Activated T-cell treated with anti-CD3 and anti-CD28 coated beads for 24 hours (primary cell): Measurements from ENCODE around the gene LSM2.
A peak's percentile ranks its signal among the peaks of the same experiment; 100 is the strongest.
"Not testable (repeated sequence)": the region's sequence is repeated elsewhere in the genome, so short reads cannot be mapped to it uniquely, and the experiment has no call there.

Source experiments
- DNase-seq: peaks from one replicate; pipeline ENCODE4 v3.0.0-alpha.2; 2020; ENCODE audit warnings: low read depth

Gene LSM2

DNA sequence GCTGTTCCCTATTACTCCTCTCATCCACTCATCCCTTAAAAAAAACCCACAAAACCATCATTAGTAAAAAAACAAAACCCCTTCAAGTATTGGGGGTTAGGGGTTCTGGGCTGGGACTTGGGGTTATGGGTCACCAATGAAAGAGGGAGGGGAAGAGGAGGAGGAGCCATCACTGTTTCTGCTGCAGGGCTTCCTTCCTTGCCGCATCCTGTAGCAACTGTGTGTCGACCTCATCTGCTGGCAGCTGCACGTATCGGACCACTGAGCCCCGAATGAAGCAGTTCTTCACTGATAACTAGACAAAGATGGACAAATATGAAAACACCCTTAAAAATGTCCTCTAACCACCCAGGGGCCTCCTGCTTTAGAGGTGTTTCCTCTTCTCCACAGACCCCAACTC lies 9.2 kb downstream of the LSM2 start:
- no peak for DNase-seq

DNA sequence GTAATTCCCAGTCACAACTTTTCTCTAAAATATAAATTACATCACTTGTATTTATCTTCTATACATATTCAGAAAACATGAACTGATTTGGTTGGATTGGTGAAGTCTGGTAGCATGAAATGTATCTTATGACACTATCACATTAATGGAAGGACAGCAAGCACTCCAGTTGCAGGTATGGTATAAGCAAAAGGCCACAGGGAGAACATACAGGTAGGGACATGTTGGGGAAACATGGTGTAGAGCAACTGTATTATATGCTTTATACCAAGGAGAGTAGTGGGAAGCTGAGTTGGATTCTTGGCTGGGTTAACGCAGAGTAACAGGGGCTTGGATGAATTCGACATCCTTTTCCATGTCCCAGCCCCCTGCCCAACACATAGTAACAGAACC lies 9.8 kb downstream of the LSM2 start:
- DNase-seq: no peak

DNA sequence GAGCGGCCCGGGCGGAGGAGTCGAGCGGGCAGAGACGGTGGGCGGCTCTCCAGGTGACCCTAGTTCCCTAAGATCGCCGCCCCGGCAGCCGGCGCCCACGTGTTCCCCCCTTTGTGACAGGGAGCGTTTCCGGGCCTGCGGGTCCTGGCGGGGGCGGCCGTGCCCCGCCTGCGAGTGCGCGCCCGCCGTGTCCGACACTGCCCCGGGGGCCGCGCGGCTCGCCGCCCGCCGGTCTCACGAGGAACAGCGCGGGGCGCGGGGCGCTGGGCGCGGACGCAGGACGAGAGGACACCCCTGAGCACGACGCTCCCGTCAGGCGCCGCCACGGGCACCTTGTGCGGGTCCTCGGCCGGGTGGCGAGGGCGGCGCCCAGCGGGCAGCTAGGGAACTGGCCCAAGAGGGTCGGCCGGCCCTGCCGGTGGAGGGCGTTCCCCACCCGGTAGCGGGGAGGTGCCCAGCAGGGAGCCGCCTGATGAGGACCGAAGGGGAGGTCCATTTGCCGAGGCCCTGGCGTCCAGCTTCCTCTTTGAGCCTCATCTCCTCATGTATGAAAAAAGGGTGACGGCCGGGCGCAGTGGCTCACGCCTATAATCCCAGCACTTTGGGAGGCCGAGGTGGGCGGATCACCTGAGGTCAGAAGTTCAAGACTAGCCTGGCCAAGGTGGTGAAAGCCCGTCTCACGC lies 11.0 kb downstream of the LSM2 start, which contains the start of gene VARS1:
VARS1 (minus strand) TSS at position 137 of the 683 bp plus-strand sequence. CDS start 535 bp downstream, outside the sequence.
- DNase-seq: peak; percentile 75

DNA sequence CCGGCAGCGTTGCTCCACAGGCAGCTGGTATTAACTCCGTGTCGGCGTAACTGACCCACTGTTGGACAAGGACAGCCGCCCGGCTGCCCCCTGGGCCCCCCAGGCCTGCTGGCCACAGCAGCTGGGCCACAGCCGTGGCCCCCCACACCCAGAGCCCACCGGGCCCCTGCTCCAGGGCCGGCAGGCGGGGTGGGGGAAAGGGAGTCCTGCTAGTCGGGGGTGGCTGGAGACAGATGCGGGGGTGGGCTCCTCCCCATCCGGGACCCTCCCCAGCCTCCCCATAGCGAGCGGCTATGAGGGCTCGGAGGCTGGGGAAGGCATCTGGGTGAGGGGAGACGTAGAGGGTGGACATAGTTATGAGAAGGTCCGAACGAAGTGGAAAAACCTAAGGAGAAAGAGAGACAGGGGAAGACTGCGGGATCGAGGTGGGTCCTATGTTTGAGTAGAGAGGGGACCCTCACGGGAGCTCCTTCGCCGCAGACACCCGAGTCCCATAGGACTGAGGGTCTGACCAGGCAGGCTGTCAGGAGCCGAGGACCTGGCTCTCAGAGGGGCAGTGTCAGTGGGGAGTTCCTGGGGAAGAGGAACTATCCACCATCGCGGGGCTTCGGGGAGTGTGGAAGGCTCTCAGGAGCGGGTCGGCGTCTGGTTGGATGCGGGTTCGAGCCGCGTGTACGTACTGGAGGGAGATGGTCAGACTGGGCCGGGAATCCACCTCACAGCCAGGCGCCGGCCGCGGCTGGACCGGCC lies 11.7 kb downstream of the LSM2 start:
- DNase-seq: no peak

DNA sequence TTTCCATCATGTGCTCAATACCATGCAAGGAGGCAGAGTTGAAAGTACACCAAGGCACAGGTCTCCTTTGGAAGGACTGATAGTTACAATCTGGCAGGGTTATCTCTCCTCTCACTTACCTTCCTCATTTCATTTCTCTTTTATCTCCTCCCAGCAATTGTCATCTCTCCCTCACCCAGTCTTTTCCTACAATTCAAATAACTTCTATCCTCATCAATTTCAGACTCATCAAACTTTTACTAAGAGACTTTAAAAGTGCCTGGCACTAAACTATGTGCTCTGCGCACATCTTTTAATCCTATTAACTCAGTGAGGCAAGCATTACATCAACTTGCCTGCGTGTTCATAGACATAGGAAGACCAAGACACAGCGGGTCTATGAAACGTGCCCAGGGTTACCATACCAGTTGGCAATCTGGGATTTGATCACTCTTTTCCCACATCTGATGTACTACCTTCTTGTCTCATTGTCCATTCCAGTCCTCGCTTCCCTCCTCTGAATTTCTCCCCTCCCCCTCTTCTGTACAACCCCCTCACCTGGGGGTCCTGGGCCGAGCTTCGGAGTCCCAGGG lies 12.4 kb downstream of the LSM2 start:
- DNase-seq: no peak

DNA sequence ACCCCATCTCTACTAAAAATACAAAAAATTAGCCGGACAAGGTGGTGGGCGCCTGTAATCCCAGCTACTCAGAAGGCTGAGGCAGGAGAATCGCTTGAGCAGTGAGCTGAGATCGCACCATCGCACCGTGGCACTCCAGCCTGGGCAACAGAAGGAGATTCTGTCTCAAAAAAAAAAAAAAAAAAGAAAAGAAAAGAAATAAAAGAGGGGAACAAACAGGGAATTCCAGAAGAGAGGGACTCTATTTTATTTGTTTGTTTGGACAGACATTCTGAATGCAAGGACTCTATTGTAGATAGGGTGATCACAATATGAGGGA lies 12.9 kb downstream of the LSM2 start:
- not testable (repeated sequence) for DNase-seq

DNA sequence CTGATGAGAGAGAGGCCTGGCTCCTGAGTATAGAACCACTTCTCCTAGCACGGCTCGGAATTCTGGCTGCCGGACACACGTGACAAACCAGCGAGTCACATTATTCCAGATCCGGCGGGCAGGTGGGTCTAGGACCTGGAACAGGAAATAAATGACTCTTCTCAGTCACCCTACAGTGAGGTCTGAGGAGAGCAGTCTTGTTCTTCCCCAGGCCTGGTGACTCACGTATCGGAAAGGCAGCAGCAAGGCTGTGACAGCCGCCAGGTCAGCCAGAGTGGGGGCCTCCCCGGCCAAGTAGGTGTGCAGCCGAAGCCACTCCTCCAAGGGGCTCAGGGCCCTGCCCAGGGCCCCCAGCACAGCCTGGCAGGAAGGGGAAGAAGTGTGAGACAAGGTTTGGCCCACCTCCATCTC lies 14.0 kb downstream of the LSM2 start:
- DNase-seq: no peak

DNA sequence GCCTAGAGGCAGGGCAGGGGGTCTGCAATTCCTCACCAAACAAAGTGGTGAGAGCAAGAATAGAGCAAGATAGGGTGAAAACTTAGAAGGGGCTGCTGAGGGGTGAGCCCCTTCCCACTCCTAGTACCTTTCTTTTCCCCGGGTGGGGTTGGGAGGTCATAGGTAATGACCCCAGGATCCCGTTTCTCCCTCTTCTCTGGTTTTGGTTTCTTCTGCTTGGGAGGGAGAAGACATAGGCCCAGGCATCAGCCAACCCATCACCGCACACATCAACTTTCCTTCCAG lies 14.7 kb downstream of the LSM2 start:
- DNase-seq: no peak

DNA sequence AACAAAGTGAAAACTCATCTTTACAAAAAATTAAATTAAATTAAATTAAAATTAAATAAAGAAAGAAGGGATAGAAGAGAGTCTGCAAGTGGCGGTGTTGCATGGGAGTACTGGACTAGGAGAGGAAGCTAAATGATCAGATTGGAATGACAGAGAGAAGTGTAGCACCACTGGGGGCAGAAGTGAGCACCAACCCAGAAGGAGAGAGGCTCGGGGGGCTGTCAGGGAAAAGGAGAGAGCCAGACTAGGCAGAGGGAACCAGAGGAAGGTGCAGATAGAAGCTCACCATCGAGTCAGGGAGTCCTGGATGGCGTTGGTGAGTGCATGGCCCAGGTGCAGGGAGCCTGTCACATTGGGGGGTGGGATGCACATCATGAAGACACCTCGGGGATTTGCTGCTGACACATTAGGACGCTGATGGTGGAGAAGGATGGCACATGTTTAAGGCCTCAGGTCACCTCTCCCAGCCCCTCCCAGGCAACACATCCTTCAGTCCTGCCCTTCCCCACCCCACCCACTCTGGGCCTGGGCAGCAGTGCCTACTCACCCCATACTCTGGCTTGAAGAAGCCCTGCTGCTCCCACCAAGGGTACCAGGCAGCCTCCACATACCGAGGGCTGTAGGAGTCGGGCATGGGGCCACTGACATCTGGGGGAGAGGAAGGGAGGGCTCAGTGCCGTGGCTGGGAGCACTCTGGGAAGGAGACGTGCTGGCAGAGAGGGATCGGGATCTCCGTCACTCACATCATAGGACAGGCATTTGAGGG lies 15.3 kb downstream of the LSM2 start:
- DNase-seq: no peak

DNA sequence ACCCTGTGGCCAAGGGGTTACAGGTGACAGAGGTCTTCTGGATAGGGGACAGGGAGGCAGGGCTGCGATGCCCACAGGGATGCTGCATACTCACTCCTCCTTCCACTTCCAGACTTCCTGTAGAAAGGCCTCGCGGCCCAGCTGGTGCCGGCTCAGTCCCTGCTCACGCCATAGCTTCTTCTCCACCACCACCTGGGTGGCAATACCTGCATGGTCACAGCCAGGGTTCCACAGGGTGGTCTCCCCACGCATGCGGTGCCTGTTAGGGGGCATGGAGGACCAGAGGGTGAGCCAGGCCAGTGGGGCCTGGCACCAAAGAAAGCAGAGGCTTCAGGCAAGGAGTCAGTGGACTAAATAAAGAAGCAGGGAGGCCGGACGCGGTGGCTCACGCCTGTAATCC lies 21.3 kb downstream of the LSM2 start:
- DNase-seq: no peak

DNA sequence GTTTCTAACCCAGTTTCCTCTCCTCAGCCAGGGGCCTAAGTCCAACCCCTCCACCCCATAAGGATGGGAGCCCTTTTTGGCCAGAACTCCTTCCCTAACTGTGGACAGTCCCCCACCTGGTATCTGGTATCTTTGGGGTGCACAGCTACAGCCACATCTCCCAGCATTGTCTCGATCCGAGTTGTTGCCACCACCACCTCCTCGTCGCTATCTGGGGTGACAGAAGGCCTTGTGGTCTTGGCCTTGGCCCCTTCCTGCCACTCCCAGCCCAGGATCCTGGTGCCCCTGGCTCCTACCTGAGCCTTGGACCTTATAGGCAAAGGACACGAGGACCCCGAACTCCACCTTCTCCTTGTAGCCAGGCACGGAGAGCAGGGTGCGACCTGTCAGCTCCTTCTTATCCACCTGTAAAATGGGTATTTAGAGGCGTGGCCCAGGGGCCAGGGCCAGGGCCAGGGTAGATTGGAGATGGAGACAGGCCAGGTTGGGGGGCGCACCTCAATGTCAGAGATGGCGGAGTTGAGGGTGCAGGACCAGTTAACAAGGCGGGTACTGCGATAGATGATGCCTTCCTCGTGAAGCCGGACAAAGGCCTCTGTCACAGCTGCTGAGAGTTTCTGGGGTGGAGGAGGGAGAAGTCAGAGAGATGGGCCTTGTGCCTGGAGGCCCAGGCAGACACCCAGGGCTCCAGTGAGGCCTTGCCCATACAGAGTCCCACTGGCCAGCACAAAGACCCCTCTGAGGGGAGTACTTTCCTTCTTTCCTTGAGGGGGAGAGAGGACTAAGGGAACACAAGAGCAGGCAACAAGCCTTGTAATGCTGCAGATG lies 22.5 kb downstream of the LSM2 start:
- no peak for DNase-seq

DNA sequence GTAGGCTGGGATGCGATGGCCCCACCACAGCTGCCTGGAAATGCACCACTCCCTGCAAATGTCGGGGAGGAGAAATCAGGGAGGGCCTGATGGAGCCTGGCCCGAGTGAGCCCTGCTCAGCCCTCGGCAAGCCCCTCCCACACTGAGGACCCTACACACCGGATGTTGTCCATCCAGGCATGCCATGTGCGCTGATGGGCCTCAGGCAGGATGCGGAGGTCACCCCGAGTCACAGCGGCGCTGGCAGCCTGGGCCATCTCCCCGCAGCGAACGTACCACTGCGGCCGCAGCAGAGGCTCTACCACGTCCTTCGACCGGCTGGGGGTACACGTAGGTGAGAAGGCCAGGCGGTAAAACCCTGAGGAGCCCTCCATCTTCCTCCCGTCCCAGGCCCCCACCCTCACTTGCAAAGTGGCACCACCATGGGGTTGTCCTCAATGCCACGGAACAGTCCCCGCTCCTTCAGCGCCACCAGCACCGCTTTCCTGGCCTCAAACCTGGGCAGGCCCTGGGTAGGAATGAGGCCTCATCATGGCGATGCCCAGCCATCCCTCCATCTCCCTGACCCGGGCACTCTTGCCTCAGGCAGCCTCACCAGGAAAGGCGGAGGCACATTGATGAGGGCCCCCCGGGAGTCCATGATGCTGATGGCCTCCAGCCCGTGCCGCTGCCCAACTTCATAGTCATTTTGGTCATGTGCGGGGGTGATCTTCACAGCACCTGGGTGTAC lies 24.5 kb downstream of the LSM2 start:
- DNase-seq: no peak

DNA sequence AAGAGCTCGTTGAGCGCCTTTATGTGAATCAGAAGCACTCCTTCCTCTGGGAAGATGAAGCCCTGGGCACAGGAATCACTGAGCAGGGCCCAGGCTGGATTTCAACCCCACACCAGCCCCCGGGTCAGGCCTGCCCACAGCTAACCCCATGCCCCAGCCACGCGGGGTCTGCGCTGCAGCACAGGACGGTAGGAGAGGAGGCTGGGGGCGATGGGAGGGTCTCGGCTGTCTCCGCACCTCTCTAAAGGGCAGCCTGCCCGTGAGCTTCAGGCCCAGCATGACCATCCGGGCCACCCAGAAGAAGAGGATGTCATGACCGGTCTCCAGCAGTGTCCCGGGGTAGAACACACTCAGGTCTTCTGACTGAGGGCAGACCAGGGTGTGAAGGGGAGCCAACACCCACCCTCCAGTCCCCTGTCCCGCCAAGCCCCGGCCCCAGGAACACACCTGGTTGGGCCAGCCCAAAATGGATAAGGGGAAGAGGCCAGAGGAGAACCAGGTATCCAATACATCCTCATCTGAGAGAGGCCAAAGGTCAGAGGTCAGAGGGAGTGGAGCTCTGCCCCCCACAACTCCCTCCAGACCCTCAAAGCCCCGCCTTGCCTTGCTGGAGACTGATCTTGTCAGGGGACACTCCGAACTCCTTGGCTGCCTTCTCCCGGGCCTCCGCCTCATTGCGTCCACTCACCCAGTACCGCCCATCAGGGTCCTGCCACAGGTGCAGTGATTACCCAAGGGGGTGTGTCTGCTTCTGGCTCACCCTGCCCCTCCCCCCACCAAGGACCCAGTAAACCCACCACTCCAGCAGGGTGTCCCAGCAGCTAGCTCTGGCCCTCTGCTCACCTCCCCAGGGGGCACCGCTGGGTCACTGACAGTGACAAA lies 25.3 kb downstream of the LSM2 start:
- DNase-seq: no peak

DNA sequence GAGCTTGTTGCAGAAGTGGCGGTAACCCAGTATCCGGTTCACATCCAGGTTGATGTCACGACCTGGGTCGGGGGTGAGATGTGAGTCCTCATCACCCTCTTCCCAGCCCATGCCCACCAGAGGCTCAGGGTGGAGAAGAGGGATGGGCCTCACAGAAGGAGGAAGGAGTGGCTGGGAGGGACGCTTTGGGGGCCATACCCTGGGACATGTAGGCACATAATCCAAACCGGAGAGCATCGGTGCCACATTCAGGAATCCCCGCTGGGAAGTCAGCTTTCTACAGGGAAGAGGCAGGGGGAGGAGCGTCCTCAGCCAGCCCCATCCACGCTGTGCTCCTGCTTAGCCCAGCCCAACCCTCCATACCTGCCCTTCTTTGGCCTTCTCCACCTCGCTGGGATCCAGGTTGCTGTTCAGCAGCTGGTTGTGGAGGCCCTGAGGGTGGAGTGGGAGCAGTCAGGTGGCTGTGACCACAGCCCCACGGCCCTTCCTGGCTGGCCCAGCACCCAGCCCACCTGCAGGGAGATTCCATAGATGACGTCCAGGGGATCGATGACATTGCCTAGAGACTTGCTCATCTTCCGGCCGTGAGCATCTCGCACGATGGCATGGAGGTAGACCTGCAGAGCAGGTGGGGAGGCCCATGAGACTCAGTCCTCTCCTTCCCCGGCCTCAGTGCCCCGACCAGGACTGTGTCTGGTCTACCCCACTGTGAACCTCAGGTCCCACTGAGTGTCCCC lies 26.1 kb downstream of the LSM2 start:
- DNase-seq: no peak

DNA sequence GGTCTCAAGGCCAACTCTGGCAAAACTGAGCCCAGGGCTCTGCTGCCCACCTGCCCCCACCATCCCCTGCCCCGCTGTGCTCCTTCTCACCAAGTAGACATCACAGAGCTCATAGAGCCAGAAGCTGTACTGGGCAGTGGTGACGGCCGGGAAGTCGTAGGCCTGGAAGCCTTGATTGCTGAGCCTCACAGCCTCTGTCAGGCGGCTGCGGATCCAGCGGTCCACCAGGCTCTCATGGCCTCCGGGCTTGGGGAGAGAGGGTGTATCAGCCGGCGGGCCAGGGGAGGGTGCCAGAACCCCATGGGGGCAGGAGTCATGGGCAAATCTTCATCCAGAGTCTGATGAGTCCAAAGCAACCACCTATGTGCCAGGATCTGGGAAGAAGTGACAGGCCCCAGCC lies 26.9 kb downstream of the LSM2 start:
- DNase-seq: no peak

DNA sequence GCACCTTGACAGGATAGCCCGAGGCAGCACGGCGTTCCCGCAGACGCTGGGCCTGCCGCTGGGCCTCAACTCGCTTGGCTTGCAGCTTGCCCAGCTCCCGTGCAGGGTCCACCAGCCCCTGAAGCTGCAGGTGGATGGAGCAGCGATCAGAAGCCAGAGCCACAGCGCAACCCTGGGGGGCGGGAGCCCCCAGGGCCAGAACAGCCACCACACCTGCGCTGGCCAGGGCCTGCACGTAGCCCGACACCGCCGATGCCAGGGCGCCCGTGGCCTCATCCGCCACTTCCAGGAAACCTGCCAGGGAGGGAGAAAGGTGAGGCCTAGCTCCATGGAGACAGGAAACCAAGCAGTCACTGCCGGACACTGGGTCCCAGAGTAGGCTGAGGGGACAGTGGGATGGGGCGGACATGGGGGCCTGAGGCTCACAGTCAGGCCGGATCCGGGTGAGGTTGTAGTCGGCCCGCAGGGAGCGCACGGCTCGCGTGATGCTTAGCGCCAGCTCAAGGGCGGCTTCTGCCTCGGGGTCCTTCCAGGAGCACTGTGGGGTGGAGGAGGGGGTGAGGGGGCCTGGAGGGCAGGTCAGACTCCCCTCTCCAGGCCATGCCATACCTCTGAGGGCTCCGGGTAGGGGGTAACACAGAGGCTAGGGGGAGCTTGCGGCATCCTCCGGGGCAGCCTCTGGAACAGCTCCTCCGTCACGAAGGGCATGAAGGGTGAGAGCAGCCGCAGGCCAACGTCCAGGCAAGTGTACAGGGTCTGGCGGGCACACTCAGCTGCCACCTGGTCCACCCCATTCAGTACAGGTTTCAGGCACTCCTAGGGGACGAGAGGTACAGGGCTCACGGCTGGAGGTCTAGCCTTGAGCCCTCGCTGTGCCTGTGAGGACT lies 27.5 kb downstream of the LSM2 start:
- no peak for DNase-seq

DNA sequence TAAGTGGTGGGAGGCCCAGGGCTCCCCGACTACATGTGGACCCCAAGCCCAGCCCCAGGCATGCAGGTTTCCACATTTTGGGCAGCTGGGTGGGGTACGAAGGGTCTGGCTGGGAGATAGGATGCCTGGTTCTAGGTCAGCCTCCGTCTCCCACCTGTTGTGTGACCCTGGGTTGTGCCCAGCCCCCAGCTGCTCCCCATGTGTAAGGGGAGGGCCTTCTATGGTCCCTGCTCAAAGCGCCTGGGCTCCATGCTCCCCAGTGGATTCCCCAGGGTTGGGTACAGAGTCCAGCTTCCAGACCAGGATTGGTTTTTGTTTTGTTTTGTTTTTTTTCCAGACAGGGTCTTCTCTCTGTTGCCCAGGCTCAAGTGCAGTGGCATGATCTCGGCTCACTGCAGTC lies 28.6 kb downstream of the LSM2 start:
- no peak for DNase-seq

DNA sequence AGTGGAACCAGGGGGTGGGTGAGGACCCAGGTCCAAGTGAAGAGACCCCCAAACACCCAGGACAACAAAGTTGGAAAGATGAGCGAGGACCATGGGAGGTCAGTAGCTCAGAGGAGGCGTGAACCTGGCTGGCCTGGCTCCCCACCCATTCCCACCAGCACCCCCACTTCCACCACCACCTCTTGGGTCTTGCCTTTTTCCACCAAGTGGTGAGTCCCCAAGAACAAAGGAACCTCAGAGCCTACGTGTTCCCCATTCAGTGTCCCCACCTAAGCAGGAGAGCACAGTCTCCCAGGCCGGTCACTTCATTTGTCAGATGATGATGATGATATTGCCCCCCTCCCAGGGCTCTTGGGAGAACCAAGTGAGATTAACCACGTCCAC lies 29.1 kb downstream of the LSM2 start:
- DNase-seq: no peak
